Endothelial cell of umbilical vein (primary cell): ENCODE data around the gene IGFL3. TPM values are rescaled to one million over a fixed set of nuclear protein-coding genes. Genes with fewer than 3 reads are reported as not detected.

ENCODE experiments used
- BruUV-seq: library from RNA; stranded (reverse); fragments of 400-500 nt; replicated peaks from 2 replicates; lab custom pipeline; 2021; lab: Mats Ljungman, UMichigan
- CTCF ChIA-PET: fragments of 300-600, 350-600 bp; sonication (Branson Sonifier 250); formaldehyde crosslinking; loops from one replicate; lab custom pipeline; 2021; ENCODE audit warnings: antibody characterized with exemption, inconsistent platforms; lab: Charles Lee
- POLR2A ChIA-PET: fragments of 300-600, 350-600 bp; sonication (Branson Sonifier 250); formaldehyde crosslinking; loops from one replicate; lab custom pipeline; 2021; ENCODE audit warnings: antibody characterized with exemption, inconsistent platforms; lab: Charles Lee
- DNase-seq: peaks from one replicate; pipeline ENCODE4 v3.0.0-alpha.2; 2011; ENCODE audit warnings: low read depth, low spot score
- FAIRE-seq: peaks from 2 replicates; lab custom pipeline; 2011; peaks lifted over from hg19 to GRCh38; lab: Jason Lieb, UNC
- H2AFZ ChIP-seq: 2 replicates; pipeline ENCODE4 v1.6.0; 2012; ENCODE audit warnings: low read depth, low read length, control low read depth, inconsistent platforms
- H3K27ac ChIP-seq: 2 replicates; pipeline ENCODE4 v1.5.1; 2011; ENCODE audit warnings: low read depth, mild to moderate bottlenecking, control low read depth, low read length, moderate library complexity; ENCODE audit not compliant: insufficient read depth
- H3K27me3 ChIP-seq, 2 experiments: 2 replicates each; pipeline versions ENCODE4 v1.6.0 to v1.6.1; 2011; ENCODE audit warnings: low read length in 2 of 2, mixed read lengths in 1 of 2; ENCODE audit not compliant: control insufficient read depth in 2 of 2, insufficient read depth in 2 of 2
- H3K36me3 ChIP-seq, 2 experiments: 2 replicates in 1 of 2; 3 replicates in 1 of 2; pipeline ENCODE4 v1.5.1; 2011; ENCODE audit warnings: low read length in 2 of 2, mild to moderate bottlenecking in 1 of 2, moderate library complexity in 1 of 2; ENCODE audit not compliant: control insufficient read depth in 2 of 2, insufficient read depth in 2 of 2; ENCODE audit errors: extremely low read depth in 1 of 2
- H3K4me1 ChIP-seq: 3 replicates; pipeline ENCODE4 v1.5.1; 2011; ENCODE audit warnings: mild to moderate bottlenecking, low read length; ENCODE audit not compliant: control insufficient read depth, insufficient read depth; ENCODE audit errors: extremely low read depth
- H3K4me2 ChIP-seq: 2 replicates; pipeline ENCODE4 v1.6.1; 2011; ENCODE audit warnings: low read length, control low read depth, mixed read lengths; ENCODE audit not compliant: insufficient read depth
- H3K4me3 ChIP-seq, 3 experiments: fragments of 200-600 bp in 1 of 3; sonication (generic), shearing (Covaris generic) in 1 of 3; replicated peaks in 1 of 3; 2 replicates each; pipeline ENCODE4 v1.5.1; 2011 to 2016; ENCODE audit warnings: control low read depth in 3 of 3, low read length in 3 of 3, mild to moderate bottlenecking in 2 of 3, inconsistent platforms in 1 of 3, low read depth in 1 of 3, moderate library complexity in 1 of 3; ENCODE audit not compliant: insufficient read depth in 1 of 3
- H3K79me2 ChIP-seq: 2 replicates; pipeline ENCODE4 v1.6.0; 2012; ENCODE audit warnings: low read length, inconsistent platforms; ENCODE audit not compliant: control insufficient read depth, insufficient read depth
- H3K9ac ChIP-seq: replicated peaks from 2 replicates; pipeline ENCODE3; 2011; ENCODE audit warnings: low read length, control low read depth; ENCODE audit not compliant: insufficient read depth; ENCODE audit errors: extremely low read depth
- H3K9me1 ChIP-seq: replicated peaks from 3 replicates; pipeline ENCODE4 v1.6.0; 2011; ENCODE audit warnings: mild to moderate bottlenecking, low read length; ENCODE audit not compliant: control insufficient read depth, insufficient read depth; ENCODE audit errors: extremely low read depth
- H3K9me3 ChIP-seq: replicated peaks from 2 replicates; pipeline ENCODE4 v1.5.1; 2012; ENCODE audit warnings: low read length, inconsistent platforms; ENCODE audit not compliant: control insufficient read depth, insufficient read depth
- H4K20me1 ChIP-seq: replicated peaks from 2 replicates; pipeline ENCODE3; 2011; ENCODE audit warnings: mild to moderate bottlenecking, low read length; ENCODE audit not compliant: control insufficient read depth, insufficient read depth; ENCODE audit errors: extremely low read depth
- EZH2 ChIP-seq: IDR thresholded peaks from 2 replicates; pipeline ENCODE4 v1.6.1; 2012; ENCODE audit warnings: borderline replicate concordance, low read depth, mild to moderate bottlenecking, moderate library complexity, low read length, inconsistent platforms; ENCODE audit not compliant: severe bottlenecking
- FOS ChIP-seq: IDR thresholded peaks from 2 replicates; pipeline ENCODE4 v1.6.1; 2011; ENCODE audit warnings: mild to moderate bottlenecking, low read length, moderate library complexity, borderline replicate concordance; ENCODE audit not compliant: insufficient read depth
- GATA2 ChIP-seq: IDR thresholded peaks from 2 replicates; pipeline ENCODE4 v1.7.0; 2011; ENCODE audit warnings: low read depth, mild to moderate bottlenecking, moderate library complexity, mixed read lengths, low read length; ENCODE audit not compliant: insufficient read length, insufficient read depth
- MYC ChIP-seq: IDR thresholded peaks from one replicate; pipeline ENCODE4 v1.6.1; 2011; ENCODE audit warnings: mild to moderate bottlenecking, low read depth, low read length
- POLR2A ChIP-seq: IDR thresholded peaks from 2 replicates; pipeline ENCODE4 v1.6.1; 2012; ENCODE audit warnings: low read depth, mild to moderate bottlenecking, control low read depth, low read length
- POLR2AphosphoS5 ChIP-seq: IDR thresholded peaks from 2 replicates; pipeline ENCODE4 v1.6.1; 2012; ENCODE audit warnings: low read depth, mild to moderate bottlenecking, control low read depth, low read length, moderate library complexity; ENCODE audit not compliant: insufficient read depth
- dilution Hi-C: fragments of 300-500 bp; cut with MboI; formaldehyde crosslinking; loops from one replicate; pipeline ENCODE4 v1.15.0; 2019; ENCODE audit warnings: low sequenced_read_pairs; ENCODE audit not compliant: extremely low pct_ligation_motif_present
- intact Hi-C: fragments of 100-400 bp; cut with micrococcal nuclease; formaldehyde crosslinking; loops from one replicate; pipeline ENCODE4 v1.10.0; 2022
- polyA plus RNA-seq, 4 experiments: library from polyadenylated mRNA; depleted of rRNA in 3 of 4; stranded (reverse) in 3 of 4; unstranded in 1 of 4; fragments of >200 nt; gene quantifications; 2 replicates each; pipeline versions ENCODE4 v1.2.1 to v1.2.3, GENCODE V29; 2011 to 2012; ENCODE audit warnings: missing spikeins in 1 of 4
- total RNA-seq: library from RNA; stranded (reverse); gene quantifications from 2 replicates; pipeline ENCODE4 v1.2.3, GENCODE V29; 2021
- TF ChIP-seq, protein P1 (sequence below): IDR thresholded peaks from 2 replicates; pipeline ENCODE4 v1.6.1; 2011; ENCODE audit not compliant: insufficient read depth, insufficient read length

IGFL3 gene
- total and polyA plus RNA-seq, 2 donors (not counting 3 experiments of a cell fraction or from before 2014, with no cell fraction given): not detected

DNA sequence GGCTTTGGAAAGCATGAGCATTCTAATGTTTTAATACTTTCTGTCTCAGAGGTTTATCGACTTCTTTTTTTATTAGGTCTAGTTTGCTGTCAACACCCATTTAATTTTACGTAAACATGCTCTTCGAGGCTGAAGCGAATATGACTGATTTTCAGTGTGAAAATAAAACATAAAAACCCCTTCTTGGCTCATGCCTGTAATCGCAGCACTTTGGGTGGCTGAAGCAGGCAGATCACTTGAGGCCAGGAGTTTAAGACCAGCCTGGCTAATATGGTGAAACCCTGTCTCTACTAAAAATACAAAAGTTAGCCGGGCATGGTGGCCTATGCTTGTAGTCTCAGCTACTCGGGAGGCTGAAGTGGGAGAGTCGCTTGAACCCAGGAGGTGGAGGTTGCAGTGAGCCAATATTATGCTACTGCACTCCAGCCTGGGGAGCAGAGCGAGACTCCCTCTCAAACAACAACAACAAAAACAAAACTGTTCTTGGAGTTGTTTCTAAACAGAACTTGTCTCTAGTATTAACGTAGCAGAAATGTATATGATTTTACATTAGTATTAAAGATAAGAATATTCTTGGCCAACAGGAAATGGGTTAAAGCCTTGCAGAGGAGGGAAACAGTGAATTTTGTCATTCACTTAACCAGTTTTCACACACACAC is 7.1 kb upstream of the IGFL3 start:
- Histone ChIP-seq H3K27me3 (peaks cover 11 to 38% of the 10 kb centered on the region in 2 experiments), H2AFZ (no peak overlapping the region), H3K79me2 (no peaks in the 10 kb centered on the region), H4K20me1 (no peaks in the 10 kb centered on the region), H3K36me3 (no peaks in the 10 kb centered on the region), H3K4me1 (peaks cover 21% of the 10 kb centered on the region), H3K9me1 (no peaks in the 10 kb centered on the region), H3K4me3 (peak overlapping the region in 1 of 3 experiments; percentile 38), H3K9ac (peak overlapping the region; percentile 69), H3K27ac (peak overlapping the region; percentile 79), H3K4me2 (peak overlapping the region; percentile 77), H3K9me3 (no peaks in the 10 kb centered on the region)
- intact Hi-C loops: no loop called here
- peak; percentile 32 for DNase-seq
- TF ChIP-seq EZH2: no peak
- no peak for TF ChIP-seq POLR2A
- TF ChIP-seq FOS: no peak
- TF ChIP-seq, protein P1, sequence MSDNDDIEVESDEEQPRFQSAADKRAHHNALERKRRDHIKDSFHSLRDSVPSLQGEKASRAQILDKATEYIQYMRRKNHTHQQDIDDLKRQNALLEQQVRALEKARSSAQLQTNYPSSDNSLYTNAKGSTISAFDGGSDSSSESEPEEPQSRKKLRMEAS: no peak
- TF ChIP-seq MYC: no peak
- TF ChIP-seq GATA2: no peak
- peak; percentile 38 for TF ChIP-seq POLR2AphosphoS5
- ChIA-PET CTCF (interaction anchor here (1.1 to 1.5 kb wide), 3 partner anchors 49 to 103 kb away, joined by 3 to 5 read pairs (median 3); no protein-coding TSS in a partner anchor), POLR2A (interaction anchor here (0.7 to 1.1 kb wide), 2 partner anchors 57 to 168 kb away, joined by 3 read pairs; no protein-coding TSS in a partner anchor)
- no TSS peak for BruUV-seq
- no peak for FAIRE-seq
- dilution Hi-C loops: no loop called here
